Vagina (tissue), 2 donors: ENCODE measurements around the gene NSMCE3.

Experiments
- CTCF ChIP-seq, 3 experiments: fragments of 450-650 bp in 2 of 3; fragments of 200-600 bp in 1 of 3; sonication (generic) in 1 of 3; IDR thresholded peaks; one replicate each; pipeline ENCODE4 v1.5.1; 2017 to 2019; ENCODE audit warnings: antibody characterized with exemption in 3 of 3, mild to moderate bottlenecking in 2 of 3, moderate library complexity in 2 of 3
- POLR2AphosphoS5 ChIP-seq, 2 donors: sonication (generic); formaldehyde crosslinking; IDR thresholded peaks; one replicate each; pipeline ENCODE4 v1.9.0; 2017; ENCODE audit warnings: antibody characterized with exemption in 2 of 2, mild to moderate bottlenecking in 2 of 2, low read depth in 1 of 2; ENCODE audit not compliant: insufficient read depth in 1 of 2

- TF ChIP-seq CTCF (IDR thresholded peaks at IDR 0.05): no peak
- no peak for TF ChIP-seq POLR2AphosphoS5 (IDR thresholded peaks at IDR 0.05; ENCODE audit: insufficient read depth in 1 of 2, low read depth in 1 of 2)
Observed at GRCh38 chr15:29242456-29243242, 27.0 kb downstream of the NSMCE3 start.
